BLaER1 treated with 17β-estradiol and CSF1 and Interleukin-3, amounts not matched to agents 10 nM and 100 nM (cell line): ENCODE measurements around the gene FHOD3.

ENCODE experiments used
- H3K27ac ChIP-seq, 11 experiments: shearing (Covaris generic); formaldehyde crosslinking; 2 replicates each; pipeline ENCODE4 v1.8.1; 2022
- H3K27me3 ChIP-seq, 11 experiments: shearing (Covaris generic); formaldehyde crosslinking; 2 replicates each; pipeline ENCODE4 v1.8.1; 2022
- H3K36me3 ChIP-seq, 11 experiments: shearing (Covaris generic); formaldehyde crosslinking; 2 replicates each; pipeline ENCODE4 v1.8.1; 2022
- H3K4me1 ChIP-seq, 10 experiments: shearing (Covaris generic); formaldehyde crosslinking; 2 replicates each; pipeline ENCODE4 v1.8.1; 2022
- H3K4me2 ChIP-seq, 11 experiments: shearing (Covaris generic); formaldehyde crosslinking; 2 replicates each; pipeline ENCODE4 v1.8.1; 2022
- H3K4me3 ChIP-seq, 10 experiments: shearing (Covaris generic); formaldehyde crosslinking; 2 replicates each; pipeline ENCODE4 v1.8.1; 2022
- H3K9ac ChIP-seq, 11 experiments: shearing (Covaris generic); formaldehyde crosslinking; 2 replicates each; pipeline ENCODE4 v1.8.1; 2022
- H3K9me3 ChIP-seq, 11 experiments: shearing (Covaris generic); formaldehyde crosslinking; replicated peaks in 1 of 11; 2 replicates each; pipeline ENCODE4 v1.8.1; 2022
- H4K20me1 ChIP-seq, 11 experiments: shearing (Covaris generic); formaldehyde crosslinking; 2 replicates each; pipeline ENCODE4 v1.8.1; 2022
- Cebpa-rat ChIP-seq, 11 experiments: shearing (Covaris generic); IDR thresholded peaks; 2 replicates each; pipeline ENCODE4 v1.8.1; 2022

Gene FHOD3

GRCh38 chr18:36770315-36770946 lies 472.9 kb downstream of the FHOD3 start:
- H3K4me1 ChIP-seq = peaks cover 7 to 12% (median 11%) of the 10 kb centered on the region in 10 experiments; a peak in 18 of 20 replicates
- H3K36me3 ChIP-seq = no peaks in the 10 kb centered on the region
- H3K9me3 ChIP-seq = peaks cover 0 to 13% (median 5%) of the 10 kb centered on the region in 11 experiments; a peak in 5 of 22 replicates
- no peak for TF ChIP-seq Cebpa-rat (IDR thresholded peaks at IDR 0.05)
- peak overlapping the region in 3 of 11 experiments; percentile 52 to 58 (median 53); a peak in 3 of 22 replicates for H3K4me2 ChIP-seq
- H4K20me1 ChIP-seq = no peaks in the 10 kb centered on the region
- H3K27me3 ChIP-seq = no peaks in the 10 kb centered on the region
- no peak overlapping the region for H3K4me3 ChIP-seq
- no peak overlapping the region for H3K27ac ChIP-seq
- H3K9ac ChIP-seq = no peak overlapping the region

DNA sequence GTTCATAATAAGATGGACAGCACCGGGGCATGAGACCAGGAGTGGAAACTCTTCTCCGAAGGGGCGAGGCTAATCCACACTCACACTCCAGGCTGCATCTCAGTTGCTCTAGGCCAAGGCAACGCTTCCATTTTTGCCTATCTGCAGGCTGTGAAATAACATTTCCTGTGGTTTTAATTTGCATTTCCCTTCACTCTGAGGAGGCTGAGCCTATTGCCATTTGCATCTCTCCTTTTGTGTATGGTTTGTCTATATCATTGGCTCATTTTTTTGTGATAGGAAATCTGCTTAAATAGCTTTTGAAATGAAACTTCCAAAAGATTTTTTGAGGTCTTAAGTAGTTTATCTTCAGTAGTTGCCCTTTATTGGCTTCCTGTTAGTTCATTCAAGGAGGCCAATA lies 473.7 kb downstream of the FHOD3 start:
- no peak for TF ChIP-seq Cebpa-rat (IDR thresholded peaks at IDR 0.05)
- Histone ChIP-seq H3K36me3 (no peaks in the 10 kb centered on the region), H3K9ac (no peak overlapping the region), H3K4me1 (peaks cover 7 to 12% (median 11%) of the 10 kb centered on the region in 10 experiments; a peak in 18 of 20 replicates), H4K20me1 (no peaks in the 10 kb centered on the region), H3K4me3 (no peak overlapping the region), H3K27ac (no peak overlapping the region; a peak in 1 of 22 replicates), H3K9me3 (peaks cover 0 to 13% (median 5%) of the 10 kb centered on the region in 11 experiments; a peak in 4 of 22 replicates), H3K4me2 (peak overlapping the region; percentile 7 to 63 (median 56); a peak in 20 of 22 replicates), H3K27me3 (no peaks in the 10 kb centered on the region)

GRCh38 chr18:36772241-36772723 lies 474.8 kb downstream of the FHOD3 start:
- Histone ChIP-seq H3K4me2 (no peak overlapping the region), H3K27me3 (no peaks in the 10 kb centered on the region), H3K27ac (no peak overlapping the region), H3K36me3 (no peaks in the 10 kb centered on the region), H3K9me3 (peaks cover 0 to 13% (median 5%) of the 10 kb centered on the region in 11 experiments; a peak in 4 of 22 replicates), H3K9ac (no peak overlapping the region), H3K4me1 (peaks cover 7 to 12% (median 11%) of the 10 kb centered on the region in 10 experiments; a peak in 18 of 20 replicates), H4K20me1 (no peaks in the 10 kb centered on the region), H3K4me3 (no peak overlapping the region)
- no peak for TF ChIP-seq Cebpa-rat (IDR thresholded peaks at IDR 0.05)

DNA sequence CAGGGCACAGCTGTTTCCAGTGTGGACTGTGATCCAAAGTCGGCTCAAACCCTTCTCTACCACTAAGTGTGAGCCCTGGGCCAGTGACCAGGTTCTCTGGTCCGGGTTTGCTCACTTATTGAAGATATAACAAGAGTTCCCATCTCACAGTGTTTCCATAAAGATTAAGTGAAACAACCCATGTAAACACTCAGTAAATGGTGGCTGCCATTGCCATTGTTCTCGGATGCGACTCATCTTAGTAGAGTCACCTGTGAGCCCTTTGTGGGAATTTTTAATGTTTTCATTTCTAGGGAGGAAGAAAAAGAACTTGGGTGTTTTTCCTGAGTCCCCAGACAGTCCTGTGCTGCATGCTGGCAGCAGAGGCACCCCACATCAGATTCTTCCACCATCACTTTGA lies 477.9 kb downstream of the FHOD3 start:
- no peak overlapping the region for H3K9ac ChIP-seq
- H3K4me2 ChIP-seq = no peak overlapping the region
- H3K4me1 ChIP-seq = peaks cover 7 to 15% (median 11%) of the 10 kb centered on the region in 10 experiments; a peak in 18 of 20 replicates
- H3K27ac ChIP-seq = no peak overlapping the region
- no peaks in the 10 kb centered on the region for H3K27me3 ChIP-seq
- H4K20me1 ChIP-seq = no peaks in the 10 kb centered on the region
- H3K36me3 ChIP-seq = peaks cover 0 to 13% (median 0%) of the 10 kb centered on the region in 11 experiments; a peak in 6 of 22 replicates
- no peak for TF ChIP-seq Cebpa-rat (IDR thresholded peaks at IDR 0.05)
- H3K9me3 ChIP-seq = peaks cover 0 to 5% (median 0%) of the 10 kb centered on the region in 11 experiments; a peak in 1 of 22 replicates
- H3K4me3 ChIP-seq = no peak overlapping the region

- H3K27me3 ChIP-seq = no peaks in the 10 kb centered on the region
- 0 out of 22 replicates have a peak, but pooled peaks cover 0 to 2% (median 0%) of the 10 kb centered on the region in 11 experiments for H3K9me3 ChIP-seq
- no peak overlapping the region for H3K4me3 ChIP-seq
- H3K4me2 ChIP-seq = no peak overlapping the region
- H3K4me1 ChIP-seq = peaks cover 0 to 6% (median 2%) of the 10 kb centered on the region in 10 experiments; a peak in 14 of 20 replicates
- H3K9ac ChIP-seq = no peak overlapping the region
- H3K36me3 ChIP-seq = peaks cover 0 to 24% (median 2%) of the 10 kb centered on the region in 11 experiments; a peak in 7 of 22 replicates
- no peak for TF ChIP-seq Cebpa-rat (IDR thresholded peaks at IDR 0.05)
- H3K27ac ChIP-seq = no peak overlapping the region
- no peaks in the 10 kb centered on the region for H4K20me1 ChIP-seq
Measured at GRCh38 chr18:36776650-36777049, 479.1 kb downstream of the FHOD3 start.

- Histone ChIP-seq H3K4me2 (no peak overlapping the region), H3K36me3 (peaks cover 0 to 33% (median 6%) of the 10 kb centered on the region in 11 experiments; a peak in 8 of 22 replicates), H3K4me3 (no peak overlapping the region), H3K27ac (no peak overlapping the region), H3K4me1 (peaks cover 0 to 5% (median 0%) of the 10 kb centered on the region in 10 experiments; a peak in 1 of 20 replicates), H3K9ac (no peak overlapping the region), H3K9me3 (no peaks in the 10 kb centered on the region), H4K20me1 (peaks cover 0 to under 1% (median 0%) of the 10 kb centered on the region in 11 experiments; a peak in 1 of 22 replicates), H3K27me3 (no peaks in the 10 kb centered on the region)
- no peak for TF ChIP-seq Cebpa-rat (IDR thresholded peaks at IDR 0.05)
Measured at GRCh38 chr18:36777566-36777965, 480.1 kb downstream of the FHOD3 start.

- Histone ChIP-seq H3K36me3 (peaks cover 0 to 38% (median 7%) of the 10 kb centered on the region in 11 experiments; a peak in 9 of 22 replicates), H4K20me1 (peaks cover 0 to 4% (median 0%) of the 10 kb centered on the region in 11 experiments; a peak in 1 of 22 replicates), H3K9ac (no peak overlapping the region), H3K4me1 (peaks cover 0 to 5% (median 0%) of the 10 kb centered on the region in 10 experiments; a peak in 1 of 20 replicates), H3K4me3 (no peak overlapping the region), H3K4me2 (no peak overlapping the region), H3K9me3 (no peaks in the 10 kb centered on the region), H3K27me3 (no peaks in the 10 kb centered on the region), H3K27ac (no peak overlapping the region)
- no peak for TF ChIP-seq Cebpa-rat (IDR thresholded peaks at IDR 0.05)
Measured at GRCh38 chr18:36780748-36781147, 483.2 kb downstream of the FHOD3 start.

DNA sequence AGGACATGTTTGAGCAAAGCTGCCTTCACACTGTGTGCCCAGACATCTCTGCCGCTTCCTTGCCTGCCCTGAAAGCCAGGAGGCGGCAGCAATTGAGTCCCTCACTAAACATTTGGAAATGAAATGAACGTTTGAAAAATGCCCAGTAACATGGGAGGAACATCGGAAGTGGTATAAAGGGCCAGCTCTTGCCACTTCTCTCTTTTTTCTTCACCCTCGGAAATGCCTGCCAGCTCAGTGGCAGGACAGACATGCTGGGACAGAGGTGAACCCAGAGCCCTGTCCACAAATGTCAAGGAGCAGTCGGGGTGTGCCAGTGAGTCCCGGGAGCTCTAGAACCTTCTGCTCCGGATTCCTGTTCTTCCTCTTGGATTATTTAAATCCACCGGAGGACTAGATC lies 485.2 kb downstream of the FHOD3 start:
- no peak overlapping the region for H3K27ac ChIP-seq
- H3K36me3 ChIP-seq = peaks cover 7 to 51% (median 24%) of the 10 kb centered on the region in 11 experiments; a peak in 14 of 22 replicates
- no peak overlapping the region for H3K4me2 ChIP-seq
- no peak for TF ChIP-seq Cebpa-rat (IDR thresholded peaks at IDR 0.05)
- H3K4me1 ChIP-seq = peaks cover 0 to 5% (median 0%) of the 10 kb centered on the region in 10 experiments; a peak in 1 of 20 replicates
- H3K9me3 ChIP-seq = no peaks in the 10 kb centered on the region
- no peaks in the 10 kb centered on the region for H3K27me3 ChIP-seq
- H3K9ac ChIP-seq = no peak overlapping the region
- H3K4me3 ChIP-seq = no peak overlapping the region
- peaks cover 0 to 4% (median 0%) of the 10 kb centered on the region in 11 experiments; a peak in 1 of 22 replicates for H4K20me1 ChIP-seq

DNA sequence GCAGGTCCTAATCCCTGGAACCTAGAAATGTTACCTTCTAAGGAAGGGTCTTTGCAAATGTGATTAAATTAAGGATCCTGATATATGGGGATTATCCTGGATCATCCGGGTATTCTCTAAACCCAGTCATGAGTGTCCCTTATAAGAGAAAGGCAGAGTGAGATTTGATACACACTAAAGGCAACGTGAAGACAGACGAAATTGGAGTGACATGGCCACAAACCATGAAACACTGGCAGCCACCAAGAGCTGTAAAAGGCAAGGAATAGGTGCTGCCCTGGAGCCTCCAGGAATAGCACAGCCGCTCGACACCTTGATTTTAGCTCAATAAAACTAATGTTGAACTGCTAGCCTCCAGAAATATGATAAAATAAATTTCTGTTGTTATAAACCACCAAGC lies 486.3 kb downstream of the FHOD3 start:
- H3K9ac ChIP-seq = no peak overlapping the region
- H3K9me3 ChIP-seq = no peaks in the 10 kb centered on the region
- no peaks in the 10 kb centered on the region for H3K27me3 ChIP-seq
- no peak overlapping the region for H3K27ac ChIP-seq
- TF ChIP-seq Cebpa-rat (IDR thresholded peaks at IDR 0.05) = no peak
- H3K4me2 ChIP-seq = no peak overlapping the region
- H3K36me3 ChIP-seq = peaks cover 13 to 57% (median 32%) of the 10 kb centered on the region in 11 experiments; a peak in 19 of 22 replicates
- H3K4me3 ChIP-seq = no peak overlapping the region
- peaks cover 0 to 5% (median 0%) of the 10 kb centered on the region in 10 experiments; a peak in 1 of 20 replicates for H3K4me1 ChIP-seq
- H4K20me1 ChIP-seq = peaks cover 0 to 4% (median 0%) of the 10 kb centered on the region in 11 experiments; a peak in 1 of 22 replicates
